ENCODE data around the gene SLC6A1. TPM values are rescaled to one million over a fixed set of nuclear protein-coding genes. Genes with fewer than 3 reads are reported as not detected.

SLC6A1 gene
- total and polyA plus RNA-seq, 2 of the 8 experiments (the other 6 are each of a cell fraction or from before 2014, with no cell fraction given): 0.30 to 0.63 TPM

DNA sequence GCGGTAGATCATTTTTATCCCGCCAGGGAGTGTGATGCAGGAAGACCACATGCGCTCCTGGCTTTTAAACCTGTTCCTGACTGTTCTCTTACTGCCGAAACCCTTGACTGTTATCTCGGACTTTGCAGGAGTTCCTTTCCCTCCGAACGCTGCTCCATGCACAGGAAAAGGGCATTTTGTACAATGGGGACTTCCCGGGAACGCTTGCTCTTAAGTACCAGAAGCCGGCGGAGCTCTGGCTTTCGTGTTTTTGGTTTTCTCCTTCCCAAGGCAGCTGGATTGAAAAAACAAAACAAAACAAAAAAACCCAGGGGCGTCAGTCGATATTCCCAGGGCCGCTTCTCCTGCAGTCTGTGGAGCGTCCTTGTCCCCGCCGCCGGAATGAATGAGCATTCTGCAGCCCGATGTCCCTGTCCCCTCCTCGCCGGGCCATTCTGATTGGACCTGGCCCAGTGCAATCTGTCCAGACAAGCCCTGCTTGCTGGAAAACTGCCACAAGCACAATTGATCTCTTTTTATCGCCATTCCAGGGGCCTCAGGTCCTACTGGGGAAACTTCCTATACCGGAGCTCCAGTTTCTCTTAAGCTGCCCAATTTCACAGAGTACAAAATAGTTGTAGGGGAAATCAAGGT, 44.8 kb downstream of the SLC6A1 start:
- no peak overlapping the region for H3K4ac ChIP-seq (replicated peaks; ENCODE audit: insufficient read length, low read depth, low read length)
- no peak overlapping the region for H3K18ac ChIP-seq (ENCODE audit: extremely low read depth, low read length)
- no peaks in the 10 kb centered on the region for H3K9me3 ChIP-seq (ENCODE audit: insufficient read depth in 2 of 2, low read depth in 1 of 2, low read length in 1 of 2)
- H3K4me2 ChIP-seq (ENCODE audit: insufficient read depth in 1 of 2, low read depth in 2 of 2, low read length in 2 of 2): no peak overlapping the region
- H2BK5ac ChIP-seq (ENCODE audit: low read depth, low read length): no peak overlapping the region
- H3K9ac ChIP-seq (replicated peaks in 1 of 4; ENCODE audit: extremely low read depth in 1 of 4, low read depth in 3 of 4, low read length in 3 of 4): no peak overlapping the region
- H3K79me2 ChIP-seq (ENCODE audit: control insufficient read depth in 1 of 2, insufficient read depth in 2 of 2, low read length in 2 of 2): no peaks in the 10 kb centered on the region
- no peaks in the 10 kb centered on the region for H3K4me1 ChIP-seq (replicated peaks in 1 of 4; ENCODE audit: control insufficient read depth in 3 of 4, insufficient read depth in 4 of 4, low read length in 3 of 4)
- H2BK120ac ChIP-seq (replicated peaks; ENCODE audit: low read depth, low read length): no peak overlapping the region
- no peak overlapping the region for H3K27ac ChIP-seq (ENCODE audit: low read depth, low read length)
- no peak overlapping the region for H2BK20ac ChIP-seq (ENCODE audit: low read length)
- H2AFZ ChIP-seq (ENCODE audit: low read length): no peak overlapping the region
- WGBS, 2 experiments (ENCODE audit: extremely low coverage in 1 of 2, insufficient coverage in 1 of 2, insufficient read length in 1 of 2, insufficient replicate concordance in 2 of 2, low coverage in 1 of 2, low lambda C conversion rate in 2 of 2, missing lambda C conversion rate in 1 of 2): 94% methylated on average over 23 of the region's 24 CpGs; no CpG with 5 or more reads in 1 of the 2 experiments
- ChIA-PET CTCF (ENCODE audit: partially characterized antibody) (interaction anchor here (0.6 to 4.4 kb wide), 5 partner anchors 15 to 129 kb away, joined by 3 to 26 read pairs (median 4); no protein-coding TSS in a partner anchor), POLR2A (ENCODE audit: partially characterized antibody) (no interaction called here)
- H3K56ac ChIP-seq (replicated peaks; ENCODE audit: insufficient read length, low read depth, low read length): no peak overlapping the region
- TF ChIP-seq CBX8 (IDR thresholded peaks at IDR 0.05; ENCODE audit: borderline replicate concordance, low read depth, low read length) (no peak), POU5F1 (IDR thresholded peaks at IDR 0.05; ENCODE audit: low read depth, low read length) (no peak)
- H2BK12ac ChIP-seq (ENCODE audit: low read depth, low read length): no peak overlapping the region
- H2AK5ac ChIP-seq (ENCODE audit: low read depth, low read length): no peak overlapping the region
- no peak overlapping the region for H4K91ac ChIP-seq (replicated peaks; ENCODE audit: insufficient read length, low read length)
- no peaks in the 10 kb centered on the region for H4K20me1 ChIP-seq (replicated peaks in 1 of 2; ENCODE audit: control insufficient read depth in 1 of 2, insufficient read depth in 2 of 2, low read length in 2 of 2)
- DNase-seq (ENCODE audit: low read depth in 1 of 2, low spot score in 2 of 2): no peak
- H3K79me1 ChIP-seq (ENCODE audit: low read depth, low read length): no peaks in the 10 kb centered on the region
- no peak overlapping the region for H3K23ac ChIP-seq (ENCODE audit: insufficient read length)
- no peak overlapping the region for H4K5ac ChIP-seq (ENCODE audit: insufficient read length, low read depth, low read length)
- no peak for FAIRE-seq
- no peak overlapping the region; the same call in 1 of the 2 replicates for H4K8ac ChIP-seq (ENCODE audit: extremely low read depth, insufficient read depth, low read length)
- no peaks in the 10 kb centered on the region for H3K36me3 ChIP-seq (ENCODE audit: control insufficient read depth in 2 of 4, insufficient read depth in 4 of 4, low read length in 3 of 4)
- no peak overlapping the region for H2BK15ac ChIP-seq (ENCODE audit: low read length)
- H3K27me3 ChIP-seq (replicated peaks in 1 of 4; ENCODE audit: control insufficient read depth in 3 of 4, extremely low read depth in 1 of 4, insufficient read depth in 3 of 4, low read length in 3 of 4): no peaks in the 10 kb centered on the region
- H3K14ac ChIP-seq (ENCODE audit: insufficient read length): no peak overlapping the region
- H3K23me2 ChIP-seq (ENCODE audit: low read depth, low read length): no peaks in the 10 kb centered on the region
- H3K4me3 ChIP-seq (ENCODE audit: extremely low read depth in 1 of 4, insufficient read depth in 2 of 4, low read depth in 3 of 4, low read length in 4 of 4): no peak overlapping the region

All from H1 (cell line).